OCI-LY1 (cell line): ENCODE data around the gene DGKA.

Experiments used
- CTCF ChIP-seq: fragments of 200-600 bp; sonication (generic), shearing (Covaris generic); IDR thresholded peaks from 2 replicates; pipeline ENCODE4 v1.5.1; 2017; ENCODE audit warnings: mild to moderate bottlenecking, antibody characterized with exemption, low read length, moderate library complexity, mixed read lengths
- EZH2 ChIP-seq: fragments of 200-600 bp; sonication (generic), shearing (Covaris generic); IDR thresholded peaks from 2 replicates; pipeline ENCODE4 v1.8.0; 2017; ENCODE audit warnings: borderline replicate concordance, mixed run types, mild to moderate bottlenecking, antibody characterized with exemption, low read length, moderate library complexity, mixed read lengths

GRCh38 chr12:55930771-55931316 is at the start of gene DGKA:
- TF ChIP-seq EZH2 = no peak
- TF ChIP-seq CTCF = peak; percentile 80
